CD4-positive, alpha-beta T cell treated with Interleukin-10 for 1 hour (primary cell): Measurements from ENCODE around the gene DENND1A.
"Not testable (repeated sequence)": the region's sequence is repeated elsewhere in the genome, so short reads cannot be mapped to it uniquely, and the experiment has no call there.

Source experiments
- DNase-seq: peaks from one replicate; pipeline ENCODE4 v3.0.0-alpha.2; 2020

Gene DENND1A

DNA sequence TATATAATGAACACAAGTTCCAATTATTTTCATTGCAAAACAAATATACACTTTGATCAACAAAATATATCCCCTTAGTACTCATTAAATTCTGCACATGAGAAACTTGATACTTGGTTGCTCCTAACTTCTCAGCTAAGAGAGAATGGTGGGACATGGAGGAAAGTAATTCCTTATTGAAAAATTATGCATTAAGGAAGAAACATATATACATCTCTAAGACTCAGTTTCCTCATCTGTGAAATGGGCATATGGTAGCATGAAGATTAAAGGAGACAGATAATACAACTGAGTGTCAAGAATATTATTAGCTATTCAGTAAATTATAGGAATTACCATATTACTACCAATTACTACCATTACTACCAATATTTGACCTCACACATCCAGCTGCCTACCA, 488.2 kb downstream of the DENND1A start:
- DNase-seq, result no peak

DNA sequence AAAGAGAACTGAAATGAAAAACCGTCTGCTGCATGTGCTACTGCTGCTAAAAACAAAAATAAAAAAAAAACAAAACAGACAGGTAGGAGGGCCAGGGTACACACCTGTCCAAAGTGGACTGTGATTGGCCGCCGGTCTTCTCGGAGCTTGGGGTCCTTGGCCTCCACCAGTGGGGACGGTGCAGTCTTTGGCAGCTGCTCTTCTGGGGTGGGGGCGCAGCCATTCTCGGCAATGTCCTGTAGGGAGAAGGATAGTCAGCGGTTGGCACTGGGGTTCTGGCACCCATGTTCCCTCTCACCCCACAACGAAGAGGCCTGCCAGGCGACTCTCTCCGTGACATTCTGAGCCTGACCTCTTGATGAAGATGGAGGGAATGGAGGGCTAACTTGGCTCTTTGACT, 489.7 kb downstream of the DENND1A start:
- no peak for DNase-seq

DNA sequence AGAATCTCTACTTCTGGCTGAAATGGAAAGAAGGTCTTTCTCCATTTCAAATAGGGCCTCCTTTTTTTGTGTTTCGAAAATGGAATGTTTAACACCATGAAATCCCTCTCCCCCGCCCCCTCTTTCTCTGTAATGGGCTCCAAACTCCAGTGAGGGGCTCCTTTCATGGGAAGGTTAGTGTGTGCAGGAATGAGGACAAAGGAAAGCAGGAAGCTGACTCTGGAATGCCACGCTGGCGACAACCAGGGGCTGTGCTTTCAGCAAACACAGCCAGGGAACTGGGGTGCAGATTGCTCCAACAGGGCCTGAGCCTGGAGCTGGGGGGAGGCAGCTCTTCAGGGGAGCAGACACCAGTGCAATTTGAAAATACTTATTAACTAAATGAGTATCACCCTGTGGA, 491.1 kb downstream of the DENND1A start:
- no peak for DNase-seq

DNA sequence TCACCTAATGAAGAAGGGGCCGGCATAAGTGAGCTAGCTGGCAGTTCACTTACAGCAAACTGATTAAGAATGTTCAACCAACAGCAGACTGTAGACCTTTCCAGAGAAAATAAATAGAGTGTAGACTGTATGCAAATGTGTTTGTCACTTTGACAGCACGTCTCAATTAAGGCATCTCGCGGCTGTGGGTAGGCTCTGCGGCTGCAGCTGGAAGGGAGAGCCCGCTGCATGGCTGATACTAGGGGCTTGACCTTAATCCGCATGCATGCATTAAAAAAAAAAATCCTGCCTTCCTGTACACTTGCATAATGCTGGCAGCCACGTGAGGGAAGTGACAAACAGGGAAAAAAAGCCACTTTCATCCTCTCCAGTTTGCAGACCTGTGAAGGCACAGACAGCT, 491.6 kb downstream of the DENND1A start:
- DNase-seq, result no peak

DNA sequence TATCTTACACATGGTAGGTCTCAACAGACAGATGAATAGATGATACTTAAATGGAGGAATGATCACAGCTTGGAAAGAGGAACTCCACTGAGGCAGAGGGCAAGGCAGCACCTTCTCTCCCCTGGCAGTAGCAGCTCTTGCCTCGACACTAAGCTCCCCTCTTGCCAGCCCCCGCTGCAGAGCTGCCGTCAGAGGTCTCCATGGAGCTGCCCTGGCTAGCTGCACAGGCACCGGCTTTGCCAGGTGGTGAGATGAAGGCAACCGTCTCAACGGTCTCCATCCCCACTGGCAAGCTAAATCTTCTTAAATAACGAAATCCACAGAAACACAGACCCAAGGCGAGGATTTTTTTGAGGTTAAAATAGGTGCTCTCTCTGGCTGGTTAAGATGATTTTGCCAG, 492.7 kb downstream of the DENND1A start:
- DNase-seq, result no peak

DNA sequence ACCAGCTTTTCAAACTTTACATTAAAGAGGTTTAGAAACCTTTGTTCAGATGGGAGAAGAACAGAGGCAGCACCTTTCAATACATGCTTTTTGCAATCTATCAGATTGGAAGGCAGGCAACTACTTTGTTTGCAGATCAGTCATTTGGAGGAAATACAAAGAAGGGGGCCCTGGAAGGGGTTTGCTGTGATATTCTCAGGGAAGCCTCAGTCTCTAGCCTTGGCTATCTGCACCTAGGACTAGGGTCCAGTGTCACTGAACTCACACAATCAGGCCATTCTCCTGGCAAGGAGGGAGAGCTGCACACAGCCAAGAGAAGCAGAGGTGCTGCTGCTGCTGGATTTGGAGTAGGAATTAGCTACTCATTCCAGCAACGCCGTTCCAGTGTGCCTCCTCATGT, 494.5 kb downstream of the DENND1A start:
- no peak for DNase-seq

DNA sequence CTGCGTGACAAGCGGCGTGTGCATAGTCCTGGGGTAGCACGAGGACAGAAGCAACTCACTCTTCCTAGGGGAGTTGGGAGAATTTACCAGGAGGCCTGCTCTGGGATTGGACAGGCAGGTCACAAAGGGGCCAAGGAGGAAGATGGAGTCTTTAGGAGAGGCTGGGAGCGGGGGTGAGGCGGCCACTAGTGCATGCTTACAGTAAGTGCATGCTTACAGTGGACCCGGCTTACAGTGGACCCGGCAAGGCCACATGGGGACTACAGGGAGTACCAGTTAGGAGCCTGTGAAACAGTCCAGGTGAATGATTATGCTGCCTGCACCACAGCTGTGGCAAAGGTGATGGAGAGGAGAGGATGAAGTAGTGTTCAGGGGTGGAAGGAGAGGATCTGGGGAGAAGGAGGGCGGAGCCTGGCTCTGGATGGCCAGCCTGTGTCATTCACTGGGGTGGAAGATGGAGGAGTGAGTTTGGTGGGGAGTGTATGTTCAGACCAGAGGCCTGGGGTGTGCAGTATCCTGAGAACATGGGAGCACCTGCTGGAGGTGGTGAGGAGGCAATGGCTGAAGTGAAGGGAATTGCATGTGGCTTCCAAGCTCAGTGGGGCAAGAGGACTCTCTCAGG, 495.2 kb downstream of the DENND1A start:
- no peak for DNase-seq

DNA sequence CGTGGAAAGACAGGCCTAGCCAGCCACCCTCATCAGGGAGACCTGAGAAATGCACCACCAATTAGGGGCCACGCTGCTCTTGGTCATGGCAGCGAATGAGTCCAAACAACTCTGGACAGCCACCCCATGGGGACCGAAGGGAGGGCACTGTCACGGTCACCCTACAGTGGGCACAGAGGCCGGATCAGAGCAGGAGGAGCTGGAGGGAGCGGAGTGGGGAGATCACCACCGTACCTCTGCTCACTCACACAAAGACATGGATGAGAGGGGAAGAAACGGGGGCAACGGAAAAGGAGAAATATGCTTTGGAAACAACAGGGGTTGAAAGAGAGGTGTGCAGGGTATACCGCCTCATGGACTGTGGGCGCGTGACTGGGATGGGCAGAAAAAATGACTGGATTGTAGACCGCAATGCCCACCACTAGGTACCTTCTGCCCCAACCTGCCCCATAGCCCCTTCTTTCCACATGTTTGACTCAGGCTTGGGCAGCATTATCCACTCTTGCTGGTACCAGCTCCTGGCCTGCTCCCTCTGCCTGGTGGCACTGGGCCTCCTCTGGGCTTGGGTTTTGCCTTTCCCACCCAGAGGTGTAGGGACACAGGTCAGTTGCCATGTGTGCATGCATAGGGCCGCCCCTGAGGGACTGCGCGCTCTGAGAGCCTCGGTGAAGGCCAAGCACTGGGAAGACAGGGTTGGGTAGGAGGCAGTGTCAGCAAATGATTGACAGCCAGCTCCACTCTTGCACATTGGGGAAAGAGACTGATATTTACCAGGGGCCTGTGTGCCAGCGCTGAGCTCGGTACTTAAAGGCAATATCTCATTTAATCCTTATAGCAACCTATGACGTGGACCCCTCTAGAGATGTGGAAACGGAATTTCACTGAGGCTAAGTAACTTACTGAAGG, 497.3 kb downstream of the DENND1A start:
- no peak for DNase-seq

DNA sequence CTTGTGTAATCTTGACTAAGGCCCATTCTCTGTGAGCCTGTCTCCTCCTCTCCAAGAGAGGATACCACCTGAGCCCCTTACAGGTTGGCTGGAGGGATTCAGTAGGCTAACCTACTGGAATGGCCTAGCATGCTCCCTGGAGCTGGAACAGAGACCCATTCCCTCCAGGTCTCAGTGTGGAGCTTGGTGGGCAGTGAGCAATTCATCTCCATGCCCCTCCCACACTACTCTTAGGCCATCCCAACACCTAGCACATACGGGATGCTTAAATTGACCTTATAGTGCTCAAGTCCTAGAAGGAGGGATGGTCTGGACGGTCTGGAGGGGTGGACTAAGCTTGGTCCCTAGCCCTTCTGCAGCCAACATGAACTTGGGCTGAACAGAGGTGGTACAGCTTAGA, 498.3 kb downstream of the DENND1A start:
- DNase-seq, result no peak

DNA sequence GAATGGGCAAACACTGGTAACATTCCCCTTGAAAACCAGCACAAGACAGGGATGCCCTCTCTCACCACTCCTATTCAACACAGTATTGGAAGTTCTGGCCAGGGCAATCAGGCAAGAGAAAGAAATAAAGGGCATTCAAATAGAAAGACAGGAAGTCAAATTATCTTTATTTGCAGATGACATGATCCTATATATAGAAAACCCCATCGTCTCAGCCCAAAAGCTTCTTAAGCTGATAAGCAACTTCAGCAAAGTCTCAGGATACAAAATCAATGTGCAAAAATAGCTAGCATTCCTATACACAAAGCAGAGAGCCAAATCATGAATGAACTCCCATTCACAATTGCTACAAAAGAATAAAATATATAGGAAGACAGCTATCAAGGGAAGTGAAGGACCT, 501.5 kb downstream of the DENND1A start:
- not testable (repeated sequence) for DNase-seq

DNA sequence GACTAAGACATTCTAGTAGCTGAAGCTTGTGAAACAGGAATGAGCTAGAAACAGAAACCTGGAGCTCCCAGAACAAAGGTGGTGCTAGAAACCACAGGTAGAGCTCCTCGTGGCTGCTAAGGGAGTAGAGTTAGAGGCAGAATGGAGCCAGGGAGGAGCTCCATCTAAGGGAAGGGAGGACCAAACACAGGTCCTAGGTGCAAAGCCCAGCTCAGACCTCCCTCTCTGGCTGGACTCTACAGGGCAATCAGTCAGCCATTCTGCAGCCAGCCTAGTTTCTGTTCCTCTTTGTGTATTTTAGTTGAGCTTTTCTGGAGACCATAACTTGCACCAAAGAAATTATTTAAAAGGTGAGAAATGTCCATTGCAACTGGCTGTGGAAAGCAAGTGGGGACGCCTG, 503.5 kb downstream of the DENND1A start:
- DNase-seq, result no peak

DNA sequence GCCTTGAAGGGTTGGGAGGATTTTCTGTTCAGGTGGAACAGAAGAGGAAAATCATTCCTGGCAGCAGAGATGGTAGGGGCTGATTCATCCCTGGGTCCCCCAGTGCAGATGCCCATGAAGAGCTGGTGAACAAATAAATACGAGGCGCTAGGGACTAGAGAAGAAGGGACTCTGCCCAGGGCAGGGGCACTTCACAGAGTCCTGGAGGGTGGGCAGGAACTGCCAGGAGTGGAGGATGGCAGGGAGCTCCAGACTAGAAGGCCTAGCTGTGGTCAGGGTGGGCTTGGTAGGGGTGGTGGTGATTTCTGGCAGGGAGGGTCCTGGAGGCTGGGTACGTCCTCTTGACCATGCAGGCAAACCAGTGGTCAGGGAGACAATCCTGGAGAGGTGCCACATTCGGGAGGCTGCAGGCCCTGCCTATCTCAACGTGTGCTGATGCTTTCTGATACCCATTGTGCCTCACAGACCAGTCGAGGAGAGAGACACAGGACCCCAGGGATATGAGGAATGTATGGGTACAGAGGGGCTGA, 504.0 kb downstream of the DENND1A start:
- no peak for DNase-seq

DNA sequence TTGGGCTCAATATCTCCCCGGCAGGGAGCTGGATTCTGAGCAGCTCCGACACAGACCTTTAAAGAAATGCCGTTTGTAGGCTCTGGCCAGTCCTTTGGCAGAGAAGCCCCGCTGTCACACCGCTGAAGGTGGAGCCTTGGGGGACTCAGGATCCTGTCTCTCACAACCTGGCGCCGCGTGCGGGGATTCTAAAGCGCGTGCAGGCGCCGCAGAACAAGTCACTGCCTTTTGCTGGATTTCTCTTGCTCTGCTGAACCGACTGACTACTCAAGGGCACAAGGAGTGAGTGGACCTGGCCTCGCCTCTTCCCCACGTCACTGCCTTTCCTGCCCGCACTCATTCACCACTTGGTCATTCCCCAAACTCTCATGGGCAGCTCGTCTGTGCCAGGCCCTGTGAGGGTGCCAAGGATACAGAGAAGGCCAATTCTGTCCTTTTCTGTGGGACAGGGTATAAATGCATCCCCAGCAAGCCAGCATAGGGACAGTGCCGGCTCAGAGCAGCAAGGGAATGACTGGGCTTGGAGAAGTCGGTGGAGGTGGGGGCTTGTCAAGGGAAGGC, 504.6 kb downstream of the DENND1A start:
- DNase-seq, result no peak

DNA sequence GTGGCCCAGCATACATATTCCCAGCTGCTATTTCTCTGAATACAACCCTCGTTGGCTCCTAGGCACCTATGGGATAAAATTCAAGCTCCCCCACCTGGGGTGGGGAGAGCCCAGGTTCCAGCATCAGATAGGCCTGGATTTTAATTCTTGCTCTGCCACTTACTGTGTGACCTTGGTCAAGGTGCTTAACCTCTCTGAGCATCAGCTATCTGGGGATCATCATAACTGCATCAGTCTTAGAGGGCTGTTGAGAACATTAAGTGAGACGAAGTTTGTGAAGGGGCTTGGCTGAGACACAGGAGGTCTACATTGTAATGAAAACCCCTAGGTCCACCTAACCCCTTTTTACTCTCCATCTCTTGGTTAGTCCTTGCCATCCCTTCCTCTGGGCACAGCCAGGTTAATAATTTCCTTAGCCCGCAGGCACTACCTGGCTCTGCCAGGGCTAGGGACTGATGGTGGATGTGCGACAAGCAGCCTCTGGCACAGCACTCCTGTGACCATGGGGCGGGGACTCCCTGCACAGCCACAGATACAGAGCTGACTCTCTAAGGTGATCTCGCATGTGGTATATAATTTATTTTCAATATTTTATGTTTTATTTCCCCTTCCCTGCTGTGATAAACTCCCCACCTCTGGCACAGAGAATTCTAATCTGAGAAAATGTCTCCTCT, 505.2 kb downstream of the DENND1A start:
- DNase-seq, result no peak

DNA sequence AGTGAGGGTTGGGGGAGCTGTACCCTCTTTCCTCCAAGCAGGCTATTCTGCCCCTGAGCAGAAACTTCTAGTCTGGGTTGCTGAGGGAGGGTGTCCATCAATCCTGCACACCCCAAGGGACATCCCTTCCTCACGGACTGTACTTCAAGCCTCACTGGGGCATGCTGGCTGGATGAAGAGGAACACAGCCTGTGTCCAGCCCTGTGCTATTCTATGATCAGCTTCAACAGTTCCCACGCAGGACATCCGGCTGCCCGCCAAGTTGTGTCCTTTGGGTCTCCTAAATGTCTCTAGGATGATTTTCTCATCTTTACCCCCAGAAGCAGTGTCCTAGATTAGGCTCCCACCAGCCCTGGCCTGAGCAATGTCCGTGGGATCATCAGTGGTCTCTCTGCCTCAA, 505.8 kb downstream of the DENND1A start:
- DNase-seq, result no peak

DNA sequence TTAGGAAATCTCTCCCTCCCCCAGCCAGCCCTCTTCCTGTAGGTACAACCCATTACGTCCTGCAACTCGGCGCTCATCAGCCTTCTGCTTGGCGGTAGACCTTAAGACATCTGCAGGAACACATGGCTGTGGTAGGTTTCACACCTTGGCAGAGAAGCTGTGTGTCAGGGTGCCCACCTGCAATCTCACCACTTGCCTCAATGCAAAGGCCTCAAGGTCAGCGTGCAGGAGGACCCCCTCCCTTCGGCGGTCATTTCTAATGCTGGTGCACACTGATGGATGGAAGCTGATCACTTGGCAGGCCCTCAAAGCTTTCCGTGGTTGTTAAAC, 506.6 kb downstream of the DENND1A start:
- no peak for DNase-seq

DNA sequence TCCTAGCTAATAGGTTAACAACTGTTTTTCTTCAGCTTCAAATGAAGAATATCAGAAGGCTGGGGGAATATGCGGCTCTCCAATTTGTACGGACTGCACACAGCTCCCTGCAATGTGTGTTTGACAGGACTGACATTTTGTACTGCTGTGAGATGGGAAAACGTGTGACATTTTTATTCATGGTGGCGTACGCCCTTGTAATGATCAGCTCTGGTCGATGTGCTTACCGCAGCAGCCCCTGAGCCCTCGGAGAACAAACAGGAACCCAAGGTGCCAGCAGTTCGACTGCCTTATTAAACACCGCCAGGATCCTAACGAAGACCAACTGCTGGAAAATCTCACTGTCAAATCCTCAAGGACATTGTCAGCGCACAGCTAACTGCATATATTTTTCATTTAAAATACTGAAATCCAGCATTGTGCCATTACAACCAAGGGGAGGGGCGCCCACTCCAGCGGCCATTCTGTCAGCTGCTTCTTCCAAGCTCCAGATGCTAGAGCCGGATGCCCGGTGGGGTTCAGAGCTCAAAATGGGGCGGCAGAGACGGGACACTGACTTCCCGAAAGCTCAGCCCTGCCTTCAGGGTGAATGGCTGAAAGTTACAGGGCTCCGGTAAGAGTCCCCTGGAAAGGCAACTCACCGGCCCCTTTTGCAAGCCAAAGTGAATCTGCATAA, 507.2 kb downstream of the DENND1A start:
- no peak for DNase-seq

DNA sequence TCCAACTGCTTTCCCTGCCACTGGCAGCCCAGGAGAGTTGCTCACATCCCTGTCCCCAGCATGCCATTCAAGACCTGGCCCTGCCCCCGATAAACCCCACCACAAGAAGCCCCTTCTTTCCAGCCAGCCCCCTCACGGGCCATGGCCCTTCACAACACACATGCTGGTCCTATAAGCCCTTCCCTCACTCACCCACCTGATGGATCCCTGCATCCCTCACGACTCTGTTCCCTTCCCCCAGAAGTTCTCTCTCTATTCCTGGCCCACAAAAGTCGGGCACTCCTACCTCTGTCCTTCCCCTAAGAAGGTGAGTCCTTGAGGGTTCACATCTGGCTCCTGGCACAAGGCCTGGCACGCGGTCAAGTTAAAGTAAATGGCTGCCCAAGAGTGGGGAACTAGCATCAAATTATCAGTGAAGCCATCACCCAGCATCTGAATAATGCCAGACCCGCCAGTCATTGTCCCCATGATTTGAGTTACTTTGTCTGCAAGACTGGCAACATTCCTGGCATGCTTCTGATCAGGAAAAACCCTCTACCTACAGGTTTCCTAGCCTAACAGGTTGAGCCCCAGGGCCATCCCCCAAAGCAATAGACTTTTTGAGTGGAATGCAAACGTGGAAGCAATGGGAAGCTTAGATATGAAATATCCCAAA, 508.0 kb downstream of the DENND1A start:
- DNase-seq, result no peak

DNA sequence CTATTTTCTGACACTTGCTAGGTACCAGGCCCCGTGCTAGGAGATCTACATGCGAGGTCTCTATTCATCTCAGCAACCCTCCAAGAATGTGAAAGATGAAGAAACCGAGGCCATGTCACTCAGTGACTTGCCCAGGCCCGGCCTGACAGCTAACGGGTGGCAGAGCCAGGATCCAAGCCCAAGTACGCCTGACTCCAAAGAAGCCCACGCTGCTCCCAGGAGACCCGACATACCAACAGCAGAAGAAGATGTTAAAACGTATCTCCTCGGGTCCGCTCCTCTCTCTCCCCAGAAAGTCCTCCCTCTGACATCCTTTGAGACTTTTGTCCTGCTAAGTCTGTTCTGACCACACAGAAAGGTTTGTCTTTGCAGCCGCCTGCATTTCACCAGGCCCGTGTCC, 508.7 kb downstream of the DENND1A start:
- no peak for DNase-seq

DNA sequence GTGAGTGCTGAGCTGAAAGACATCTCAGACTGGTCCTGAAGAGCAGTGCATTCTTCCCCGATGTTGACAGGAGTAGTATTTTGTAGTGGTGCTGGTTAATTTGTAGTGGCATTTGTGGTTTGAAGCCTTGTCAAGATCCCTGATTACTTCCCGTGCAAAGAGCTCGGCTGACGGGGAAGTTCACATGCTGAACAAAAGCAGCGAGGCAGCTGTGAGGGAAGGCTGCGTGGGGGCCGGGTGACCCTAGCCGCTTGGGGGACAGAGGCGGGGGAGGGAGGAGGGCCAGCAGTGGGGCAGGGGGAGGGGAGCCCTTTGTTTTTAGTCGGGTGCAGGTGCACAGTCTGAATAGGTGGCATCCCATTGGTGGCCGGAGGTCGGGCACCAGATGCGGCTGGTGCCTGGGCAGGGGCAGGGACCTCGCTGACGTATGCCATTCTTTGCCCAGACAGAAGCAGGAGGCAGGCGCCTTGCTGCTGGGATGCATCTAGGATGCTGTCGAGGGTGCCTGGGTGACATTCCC, 509.3 kb downstream of the DENND1A start:
- no peak for DNase-seq

DNA sequence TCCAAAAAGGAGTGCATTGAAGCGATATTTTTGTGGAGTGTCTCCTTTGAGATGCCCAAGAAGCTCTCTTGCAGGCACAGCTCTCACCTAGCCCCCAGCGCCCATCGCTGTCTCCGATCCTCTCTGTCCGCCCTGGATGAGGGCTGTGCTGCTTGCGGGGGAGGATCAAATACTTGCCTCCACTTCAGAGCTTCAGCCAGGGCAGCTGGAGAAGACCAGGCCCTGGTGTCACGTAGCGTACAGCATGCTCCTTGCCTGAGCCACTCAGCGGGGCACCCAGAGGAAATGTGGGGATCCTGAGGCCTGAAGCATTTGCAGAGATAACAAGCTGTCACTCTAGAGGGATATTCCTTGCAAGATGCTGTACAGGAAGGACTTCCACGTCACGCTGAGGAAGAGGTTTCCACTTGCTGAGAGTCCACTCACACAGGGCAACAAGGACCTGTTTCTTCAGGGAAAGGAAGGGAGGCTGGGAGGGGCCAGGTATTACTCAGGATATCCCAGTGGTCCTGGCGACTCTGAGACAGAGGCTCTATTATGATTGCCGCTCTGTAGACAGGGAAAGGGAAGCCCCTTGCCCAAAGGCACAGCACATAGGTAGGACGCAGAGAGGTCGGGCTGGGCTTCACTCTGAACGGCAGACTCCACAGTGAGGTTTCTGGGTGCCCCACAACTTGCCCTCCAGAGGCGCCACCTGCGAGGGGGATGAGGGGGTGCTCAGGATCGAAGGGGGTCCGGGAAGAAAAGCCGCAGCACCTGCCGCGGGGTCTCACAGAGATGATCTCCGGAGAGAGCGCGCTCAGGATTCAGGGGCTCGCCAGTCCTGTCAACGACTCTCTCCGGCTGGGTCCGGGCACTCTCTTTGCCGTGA, 510.0 kb downstream of the DENND1A start:
- no peak for DNase-seq
